GM18507 (cell line): Measurements from ENCODE around the gene TTPAL.

Experiments used
- DNase-seq: peaks from one replicate; pipeline ENCODE4 v3.0.0; 2011; ENCODE audit warnings: low read depth; ENCODE audit not compliant: insufficient read length; ENCODE audit errors: extremely low spot score
- FAIRE-seq: peaks from 2 replicates; lab custom pipeline; 2011; peaks lifted over from hg19 to GRCh38; lab: Jason Lieb, UNC

Gene TTPAL

DNA sequence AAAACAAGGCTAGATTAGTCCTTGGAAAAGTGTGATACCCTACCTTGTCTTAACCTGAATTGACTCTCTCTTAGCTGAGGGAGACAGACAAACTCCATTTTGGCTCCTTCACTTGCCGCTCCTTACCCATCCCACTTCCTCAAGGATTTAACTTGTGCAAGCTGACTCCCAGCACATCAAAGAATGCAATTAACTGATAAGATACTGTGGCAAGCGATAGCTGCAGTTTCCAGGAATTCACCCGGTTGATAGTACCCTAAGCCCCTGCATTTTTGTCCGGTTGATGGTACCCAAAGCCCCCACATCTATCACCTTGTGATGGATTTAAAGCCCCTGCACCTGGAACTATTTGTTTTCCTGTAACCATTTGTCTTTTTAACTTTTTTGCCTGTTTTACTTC, 48.1 kb downstream of the TTPAL start:
- no peak for DNase-seq
- no peak for FAIRE-seq

DNA sequence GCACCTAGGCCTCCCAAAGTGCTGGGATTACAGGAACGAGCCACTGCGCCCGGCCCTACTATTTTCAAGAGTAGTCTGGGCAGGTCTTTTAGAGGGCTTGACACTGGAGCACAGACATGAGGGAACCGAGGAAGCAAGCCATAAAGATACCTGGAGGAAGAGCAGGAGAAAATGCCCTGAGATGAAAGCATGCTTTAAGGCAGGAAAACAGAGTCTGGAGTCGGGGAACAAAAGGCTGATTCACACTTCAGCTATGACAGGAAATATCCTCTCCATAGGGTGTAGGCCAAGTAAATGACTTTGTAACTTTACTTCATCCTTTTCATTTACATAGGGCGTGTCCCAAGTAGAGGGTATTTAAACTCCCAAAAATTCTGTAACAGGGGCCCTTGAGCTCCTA, 50.5 kb downstream of the TTPAL start:
- FAIRE-seq (no peak), DNase-seq (no peak)

DNA sequence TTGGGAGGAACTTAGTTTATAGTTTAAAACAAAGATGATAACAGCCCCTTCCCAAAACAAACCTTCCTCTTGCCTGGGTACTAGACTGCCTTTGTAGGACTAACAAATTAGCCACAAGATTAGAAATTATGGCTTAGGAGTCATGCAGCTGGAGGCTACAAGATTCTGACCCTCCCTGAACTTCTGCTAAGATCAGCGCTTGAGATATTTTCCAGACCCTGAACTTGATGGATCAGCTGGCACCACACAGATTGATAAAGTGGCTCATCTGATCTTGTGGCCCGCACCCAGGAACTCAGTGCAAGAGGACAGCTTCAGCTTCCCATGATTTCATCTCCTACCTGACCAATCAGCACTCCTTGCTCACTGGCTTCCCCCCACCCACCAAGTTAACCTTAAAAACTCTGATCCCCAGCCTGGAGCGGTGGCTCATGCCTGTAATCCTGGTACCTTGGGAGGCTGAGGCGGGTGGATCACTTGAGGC, 52.1 kb downstream of the TTPAL start:
- FAIRE-seq (no peak), DNase-seq (no peak)

DNA sequence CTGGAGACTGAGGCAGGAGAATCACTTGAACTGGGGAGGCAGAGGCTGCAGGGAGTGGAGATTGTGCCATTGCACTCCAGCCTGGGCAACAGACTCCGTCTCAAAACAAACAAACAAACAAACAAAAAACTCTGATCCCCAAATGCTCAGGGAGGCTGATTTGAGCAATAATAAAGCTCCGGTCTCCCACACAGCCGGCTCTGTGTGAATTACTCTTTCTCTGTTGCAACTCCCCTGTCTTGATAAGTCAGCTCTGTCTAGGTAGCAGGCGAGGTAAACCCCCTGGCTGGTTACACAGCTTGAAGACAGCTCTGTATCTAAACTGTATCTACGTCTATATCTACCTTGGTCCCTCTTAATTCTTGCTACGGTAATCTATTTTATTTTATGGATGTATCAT, 52.6 kb downstream of the TTPAL start:
- FAIRE-seq = no peak
- no peak for DNase-seq

DNA sequence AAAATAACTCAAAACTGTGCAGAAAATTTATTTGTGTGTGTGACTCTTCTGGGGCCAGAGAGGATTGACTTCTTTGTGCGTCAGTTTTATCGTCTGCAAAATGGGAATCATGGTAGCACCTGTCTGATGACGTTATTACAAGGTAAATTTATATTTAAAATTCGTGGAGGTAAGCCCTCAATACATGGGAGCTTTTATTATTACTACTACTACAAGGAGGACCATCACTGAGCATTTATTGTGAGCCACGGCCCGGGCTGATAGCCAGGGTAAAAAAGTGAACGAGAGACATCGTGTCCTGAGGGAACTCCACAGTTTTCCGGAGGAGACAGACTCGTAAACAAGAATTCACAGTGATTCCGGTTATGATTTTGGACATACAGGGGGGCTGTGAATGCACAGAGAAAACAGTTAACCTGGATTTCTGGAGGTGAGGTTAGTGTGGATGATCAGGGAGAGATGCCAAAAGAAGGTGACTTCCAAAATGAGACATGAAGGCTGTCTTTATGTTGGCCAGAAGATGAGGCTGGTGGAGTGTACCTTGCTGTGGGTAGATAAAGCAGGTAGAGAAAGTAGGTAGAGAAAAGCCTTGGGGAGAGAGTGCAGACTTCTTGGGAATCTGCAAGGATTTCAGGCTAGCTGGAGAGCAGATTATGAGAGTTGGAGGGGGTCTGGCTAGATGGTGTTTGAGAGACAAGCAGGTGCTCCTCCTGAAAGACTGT, 56.7 kb downstream of the TTPAL start:
- no peak for FAIRE-seq

DNA sequence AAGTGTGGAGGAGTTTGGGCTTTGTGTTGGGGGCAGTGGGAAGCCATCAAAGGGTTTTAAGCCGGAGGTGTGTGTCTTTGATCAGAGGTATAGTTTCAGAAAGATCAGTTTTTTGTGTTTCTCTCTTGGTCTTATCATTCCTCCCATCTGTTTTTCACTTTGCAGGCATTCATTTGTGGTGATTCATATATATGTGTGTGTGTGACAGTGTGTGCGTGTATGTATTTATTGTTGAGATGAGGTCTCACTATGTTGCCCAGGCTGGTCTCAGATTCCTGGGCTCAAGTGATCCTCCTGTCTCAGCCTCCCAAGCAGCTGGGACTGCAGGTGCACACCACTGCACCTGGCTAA, 57.3 kb downstream of the TTPAL start:
- no peak for FAIRE-seq
- DNase-seq = no peak

More for the DNA sequence above, 56.7 kb downstream of the TTPAL start:
- no peak for DNase-seq

DNA sequence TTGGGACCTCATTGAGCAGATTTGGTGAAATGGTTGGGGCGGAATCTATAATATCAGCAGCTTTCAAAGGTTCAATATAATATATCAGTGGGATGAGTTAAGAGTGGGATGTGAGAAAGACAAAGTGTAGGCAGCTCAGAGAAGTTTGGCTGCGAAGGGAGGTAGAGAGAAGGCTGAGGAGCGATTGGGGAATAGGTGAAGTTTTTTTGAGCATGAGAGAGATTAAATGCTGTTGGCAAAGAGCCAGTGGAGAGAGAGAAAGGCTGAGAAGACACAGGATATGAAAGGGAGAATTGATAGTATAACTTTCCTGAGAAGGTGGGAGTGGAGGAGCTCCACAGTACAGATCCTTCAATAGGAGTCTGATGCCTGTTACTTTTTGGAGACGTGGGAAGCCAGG, 58.3 kb downstream of the TTPAL start:
- FAIRE-seq (no peak), DNase-seq (no peak)

DNA sequence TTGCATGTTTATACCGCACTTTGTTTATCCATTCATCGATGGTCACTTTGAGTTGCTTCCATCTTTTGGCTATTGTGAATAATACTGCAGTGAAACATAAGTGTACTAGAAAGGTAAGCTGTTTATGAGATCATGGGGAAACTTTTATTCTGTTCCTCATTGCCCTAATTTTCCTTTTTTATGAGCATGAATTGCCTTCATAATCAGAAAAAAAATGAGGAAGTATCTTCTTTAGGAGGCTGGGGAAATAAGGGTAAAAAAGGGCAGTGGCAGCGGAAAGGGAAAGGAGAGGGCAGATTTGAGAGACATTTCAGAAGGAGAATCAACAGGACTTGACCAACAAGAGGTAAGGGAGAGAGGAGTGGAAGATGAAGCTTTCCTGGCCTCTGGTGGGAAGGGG, 60.5 kb downstream of the TTPAL start:
- DNase-seq (no peak), FAIRE-seq (no peak)

DNA sequence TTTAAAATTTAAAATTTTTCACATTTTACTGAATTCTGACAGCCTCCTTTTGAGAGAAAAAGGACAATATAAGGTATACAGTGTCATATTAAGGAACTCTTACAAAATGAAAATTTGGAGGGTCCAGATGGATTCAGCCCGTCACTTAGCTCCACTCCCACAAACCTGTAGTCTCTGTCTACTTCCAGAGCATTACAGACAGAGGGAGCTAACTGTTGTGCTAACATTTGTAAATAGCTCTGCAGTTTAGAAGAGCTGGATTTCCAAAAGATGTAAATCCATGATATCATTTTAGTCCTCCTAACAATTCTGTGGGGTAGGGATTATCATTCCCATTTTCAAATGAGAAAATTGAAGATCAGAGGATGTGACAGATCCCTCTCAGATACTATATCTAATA, 62.3 kb downstream of the TTPAL start:
- DNase-seq (no peak), FAIRE-seq (no peak)

DNA sequence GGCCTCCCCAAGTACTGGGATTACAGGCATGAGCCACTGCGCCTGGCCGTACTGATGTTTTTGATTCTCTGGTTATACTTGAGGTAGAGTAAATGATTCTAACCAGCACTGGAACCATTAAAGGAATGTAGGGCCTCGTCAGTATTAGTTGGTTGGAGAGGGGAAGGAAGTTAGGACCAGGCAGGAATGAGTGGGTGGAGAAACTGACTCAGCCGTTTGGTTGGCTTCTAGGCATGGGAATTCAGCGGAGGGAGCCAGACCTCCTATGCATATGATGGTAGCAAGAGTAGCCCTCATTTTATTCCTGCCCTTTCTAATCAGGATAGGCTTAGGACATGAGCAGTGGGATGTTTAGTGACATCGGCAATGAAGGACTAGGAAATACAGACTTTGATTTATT, 65.2 kb downstream of the TTPAL start:
- FAIRE-seq = no peak
- no peak for DNase-seq

DNA sequence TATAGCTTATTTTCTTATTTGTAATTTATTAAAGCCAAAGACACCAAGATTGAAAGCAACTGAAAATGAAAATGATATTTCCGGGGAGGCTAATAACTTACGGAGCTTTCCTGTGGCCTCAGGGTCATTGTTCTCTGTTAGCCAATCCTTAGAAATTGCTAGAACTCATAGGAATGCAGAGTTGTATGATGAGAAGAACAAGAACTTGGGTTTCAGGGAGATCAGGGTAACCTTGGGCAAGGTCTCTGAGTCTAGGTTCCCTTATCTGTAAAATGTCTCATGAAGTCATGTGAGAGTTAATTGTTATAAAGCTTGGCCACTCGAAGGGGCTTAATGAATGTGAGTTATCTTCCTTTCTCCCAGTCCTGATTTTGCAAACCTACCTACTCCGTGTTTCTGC, 66.3 kb downstream of the TTPAL start:
- FAIRE-seq (no peak), DNase-seq (no peak)

DNA sequence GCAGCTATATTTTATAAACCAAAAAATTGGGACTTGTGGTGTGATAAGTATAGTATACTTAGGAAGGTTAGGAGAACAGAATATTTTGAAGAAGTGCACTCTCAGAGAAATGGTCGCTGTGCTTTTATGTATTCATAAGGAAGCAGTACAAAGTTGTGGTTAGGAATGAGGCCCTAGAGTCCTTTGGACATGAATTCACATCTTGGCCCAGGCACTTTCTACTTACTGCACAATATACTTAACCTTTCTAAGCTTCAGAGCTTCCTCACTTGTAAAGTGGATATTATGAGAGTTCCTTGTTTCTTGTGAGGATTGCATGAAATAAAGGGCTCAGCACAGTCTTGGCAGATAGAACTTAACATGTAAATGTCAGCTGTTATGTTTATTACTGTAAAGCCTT, 67.2 kb downstream of the TTPAL start:
- FAIRE-seq (no peak), DNase-seq (no peak)

DNA sequence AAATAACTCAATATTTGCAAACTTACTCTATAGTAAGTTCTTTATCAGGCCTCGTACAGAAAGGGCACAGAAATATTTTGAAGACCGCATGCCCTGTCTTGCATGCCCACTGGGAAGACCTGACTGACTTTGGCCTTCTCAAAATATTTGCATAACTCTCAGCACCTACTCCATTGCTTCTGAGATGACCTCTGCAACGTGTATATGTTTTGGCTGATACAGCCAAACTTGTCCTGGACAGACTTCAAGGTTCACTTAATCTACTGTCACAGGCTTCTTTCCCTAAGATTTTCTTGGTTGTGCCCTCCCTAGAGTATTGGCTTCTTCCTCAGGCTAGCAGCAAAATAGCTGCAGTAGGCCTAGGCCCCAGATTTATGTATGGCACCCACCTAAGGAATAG, 67.7 kb downstream of the TTPAL start:
- no peak for FAIRE-seq

More for the DNA sequence above, 67.7 kb downstream of the TTPAL start:
- DNase-seq = no peak
